HG02884 (cell line): ENCODE results near the gene MX1.
A peak's percentile ranks its signal among the peaks of the same experiment; 100 is the strongest.

Experiments used
- ATAC-seq: cut with Tn5 transposase; IDR thresholded peaks from one replicate; pipeline ENCODE4 v1.9.1; 2021; ENCODE audit warnings: mild to moderate bottlenecking, moderate library complexity; ENCODE audit not compliant: unreplicated experiment

MX1 gene

GRCh38 chr21:41425954-41426675, at the start of gene MX1:
MX1 (plus strand) TSS chr21:41426239; CDS start chr21:41432071, 5,832 bp downstream.
- peak; percentile 87 for ATAC-seq

GRCh38 chr21:41377715-41378114, 48.3 kb upstream of the MX1 start:
- ATAC-seq = no peak

- ATAC-seq = no peak
Measured at GRCh38 chr21:41378849-41379248, 47.2 kb upstream of the MX1 start.

- no peak for ATAC-seq
Measured at GRCh38 chr21:41379901-41380300, 46.1 kb upstream of the MX1 start.

GRCh38 chr21:41381731-41382130, 44.3 kb upstream of the MX1 start:
- no peak for ATAC-seq

GRCh38 chr21:41387042-41387819, 38.8 kb upstream of the MX1 start:
- no peak for ATAC-seq

- no peak for ATAC-seq
Measured at GRCh38 chr21:41387824-41388223, 38.2 kb upstream of the MX1 start.

GRCh38 chr21:41388259-41388658, 37.8 kb upstream of the MX1 start:
- no peak for ATAC-seq

GRCh38 chr21:41390043-41390639, 35.9 kb upstream of the MX1 start:
- ATAC-seq = no peak

GRCh38 chr21:41393876-41394465, 32.1 kb upstream of the MX1 start:
- no peak for ATAC-seq

GRCh38 chr21:41396558-41397075, 29.4 kb upstream of the MX1 start:
- no peak for ATAC-seq

GRCh38 chr21:41397471-41397891, 28.6 kb upstream of the MX1 start:
- no peak for ATAC-seq

- no peak for ATAC-seq
Measured at GRCh38 chr21:41398251-41398650, 27.8 kb upstream of the MX1 start.

GRCh38 chr21:41398831-41399230, 27.2 kb upstream of the MX1 start:
- ATAC-seq = no peak

- ATAC-seq = no peak
Measured at GRCh38 chr21:41399246-41399800, 26.7 kb upstream of the MX1 start.

GRCh38 chr21:41402231-41402630, 23.8 kb upstream of the MX1 start:
- no peak for ATAC-seq

- ATAC-seq = no peak
Measured at GRCh38 chr21:41402796-41403195, 23.2 kb upstream of the MX1 start.

- no peak for ATAC-seq
Measured at GRCh38 chr21:41403331-41403730, 22.7 kb upstream of the MX1 start.

GRCh38 chr21:41403966-41404365, 22.1 kb upstream of the MX1 start:
- no peak for ATAC-seq

- no peak for ATAC-seq
Measured at GRCh38 chr21:41405321-41405720, 20.7 kb upstream of the MX1 start.

- ATAC-seq = no peak
Measured at GRCh38 chr21:41406340-41406739, 19.7 kb upstream of the MX1 start.
